Mesothelial cell of epicardium (in vitro differentiated cells): ENCODE data around the gene COL1A1. TPM values are rescaled to one million over a fixed set of nuclear protein-coding genes. Genes with fewer than 3 reads are reported as not detected.
A peak's percentile ranks its signal among the peaks of the same experiment; 100 is the strongest.

Source experiments
- DNase-seq, 2 experiments: peaks; one replicate each; pipeline ENCODE4 v3.0.0; 2021; ENCODE audit warnings: low spot score in 2 of 2; ENCODE audit not compliant: unreplicated experiment in 2 of 2
- H3K27ac Mint-ChIP-seq: 2 replicates; pipeline ENCODE4 v1.8.0; 2021; ENCODE audit warnings: mixed read lengths
- H3K27me3 Mint-ChIP-seq: 2 replicates; pipeline ENCODE4 v1.8.0; 2021; ENCODE audit warnings: low read depth, mixed read lengths
- H3K36me3 Mint-ChIP-seq: 2 replicates; pipeline ENCODE4 v1.8.0; 2021; ENCODE audit warnings: mixed read lengths
- H3K4me1 Mint-ChIP-seq: 2 replicates; pipeline ENCODE4 v1.8.0; 2021; ENCODE audit warnings: mixed read lengths
- H3K4me3 Mint-ChIP-seq: 2 replicates; pipeline ENCODE4 v1.8.0; 2021; ENCODE audit warnings: mild to moderate bottlenecking, moderate library complexity, mixed read lengths
- H3K9me3 Mint-ChIP-seq: 2 replicates; pipeline ENCODE4 v1.8.0; 2021; ENCODE audit warnings: mixed read lengths
- CTCF ChIP-seq: fragments of 200-600 bp; sonication (generic); IDR thresholded peaks from one replicate; pipeline ENCODE4 v1.5.0; 2021; ENCODE audit warnings: antibody characterized with exemption; ENCODE audit not compliant: unreplicated experiment
- total RNA-seq: library from RNA; stranded (reverse); gene quantifications from 3 replicates; pipeline ENCODE4 v1.2.1, GENCODE V29; 2021

Gene COL1A1
- total RNA-seq, 1 donor from 2014 or later = 3,972 TPM

GRCh38 chr17:50173335-50173941, 28.0 kb downstream of the COL1A1 start:
- H3K9me3 Mint-ChIP-seq = no peaks in the 10 kb centered on the region
- H3K4me1 Mint-ChIP-seq = peaks cover 41% of the 10 kb centered on the region
- no peak for TF ChIP-seq CTCF
- peak overlapping the region; percentile 97 for H3K27ac Mint-ChIP-seq
- H3K4me3 Mint-ChIP-seq = no peak overlapping the region
- no peaks in the 10 kb centered on the region for H3K27me3 Mint-ChIP-seq
- H3K36me3 Mint-ChIP-seq = no peaks in the 10 kb centered on the region
- no peak for DNase-seq

- H3K36me3 Mint-ChIP-seq = no peaks in the 10 kb centered on the region
- peaks cover 36% of the 10 kb centered on the region for H3K4me1 Mint-ChIP-seq
- H3K9me3 Mint-ChIP-seq = no peaks in the 10 kb centered on the region
- no peak overlapping the region for H3K4me3 Mint-ChIP-seq
- TF ChIP-seq CTCF = no peak
- no peaks in the 10 kb centered on the region for H3K27me3 Mint-ChIP-seq
- peak overlapping the region; percentile 97 for H3K27ac Mint-ChIP-seq
- no peak for DNase-seq
Measured at GRCh38 chr17:50172936-50173334, 28.5 kb downstream of the COL1A1 start.

- TF ChIP-seq CTCF = no peak
- peaks cover 29% of the 10 kb centered on the region for H3K4me1 Mint-ChIP-seq
Measured at GRCh38 chr17:50172130-50172529, 29.3 kb downstream of the COL1A1 start.

GRCh38 chr17:50171371-50172071, 29.9 kb downstream of the COL1A1 start:
- H3K27me3 Mint-ChIP-seq = no peaks in the 10 kb centered on the region
- no peaks in the 10 kb centered on the region for H3K36me3 Mint-ChIP-seq
- peaks cover 24% of the 10 kb centered on the region for H3K4me1 Mint-ChIP-seq
- H3K27ac Mint-ChIP-seq = peak overlapping the region; percentile 30
- no peak for DNase-seq
- TF ChIP-seq CTCF = no peak
- H3K4me3 Mint-ChIP-seq = no peak overlapping the region
- H3K9me3 Mint-ChIP-seq = no peaks in the 10 kb centered on the region

More at GRCh38 chr17:50172130-50172529, 29.3 kb downstream of the COL1A1 start:
- no peak overlapping the region for H3K4me3 Mint-ChIP-seq
- no peaks in the 10 kb centered on the region for H3K27me3 Mint-ChIP-seq
- H3K36me3 Mint-ChIP-seq = no peaks in the 10 kb centered on the region
- DNase-seq = no peak
- H3K27ac Mint-ChIP-seq = peak overlapping the region; percentile 30
- no peaks in the 10 kb centered on the region for H3K9me3 Mint-ChIP-seq

GRCh38 chr17:50170662-50171370, 30.6 kb downstream of the COL1A1 start:
- DNase-seq = no peak
- Mint-ChIP-seq H3K36me3 (no peaks in the 10 kb centered on the region), H3K4me3 (no peak overlapping the region), H3K27me3 (no peaks in the 10 kb centered on the region), H3K4me1 (peaks cover 20% of the 10 kb centered on the region), H3K27ac (no peak overlapping the region), H3K9me3 (no peaks in the 10 kb centered on the region)
- TF ChIP-seq CTCF = no peak
